Endothelial cell of umbilical vein (primary cell): ENCODE data around the gene LMO7. TPM values are rescaled to one million over a fixed set of nuclear protein-coding genes. Genes with fewer than 3 reads are reported as not detected.

Source experiments
- BruUV-seq: library from RNA; stranded (reverse); fragments of 400-500 nt; replicated peaks from 2 replicates; lab custom pipeline; 2021; lab: Mats Ljungman, UMichigan
- CTCF ChIA-PET: fragments of 300-600, 350-600 bp; sonication (Branson Sonifier 250); formaldehyde crosslinking; loops from one replicate; lab custom pipeline; 2021; ENCODE audit warnings: antibody characterized with exemption, inconsistent platforms; lab: Charles Lee
- POLR2A ChIA-PET: fragments of 300-600, 350-600 bp; sonication (Branson Sonifier 250); formaldehyde crosslinking; loops from one replicate; lab custom pipeline; 2021; ENCODE audit warnings: antibody characterized with exemption, inconsistent platforms; lab: Charles Lee
- DNase-seq: peaks from one replicate; pipeline ENCODE4 v3.0.0-alpha.2; 2011; ENCODE audit warnings: low read depth, low spot score
- FAIRE-seq: peaks from 2 replicates; lab custom pipeline; 2011; peaks lifted over from hg19 to GRCh38; lab: Jason Lieb, UNC
- H2AFZ ChIP-seq: 2 replicates; pipeline ENCODE4 v1.6.0; 2012; ENCODE audit warnings: low read depth, low read length, control low read depth, inconsistent platforms
- H3K27ac ChIP-seq: 2 replicates; pipeline ENCODE4 v1.5.1; 2011; ENCODE audit warnings: low read depth, mild to moderate bottlenecking, control low read depth, low read length, moderate library complexity; ENCODE audit not compliant: insufficient read depth
- H3K27me3 ChIP-seq, 2 experiments: 2 replicates each; pipeline versions ENCODE4 v1.6.0 to v1.6.1; 2011; ENCODE audit warnings: low read length in 2 of 2, mixed read lengths in 1 of 2; ENCODE audit not compliant: control insufficient read depth in 2 of 2, insufficient read depth in 2 of 2
- H3K36me3 ChIP-seq, 2 experiments: 2 replicates in 1 of 2; 3 replicates in 1 of 2; pipeline ENCODE4 v1.5.1; 2011; ENCODE audit warnings: low read length in 2 of 2, mild to moderate bottlenecking in 1 of 2, moderate library complexity in 1 of 2; ENCODE audit not compliant: control insufficient read depth in 2 of 2, insufficient read depth in 2 of 2; ENCODE audit errors: extremely low read depth in 1 of 2
- H3K4me1 ChIP-seq: 3 replicates; pipeline ENCODE4 v1.5.1; 2011; ENCODE audit warnings: mild to moderate bottlenecking, low read length; ENCODE audit not compliant: control insufficient read depth, insufficient read depth; ENCODE audit errors: extremely low read depth
- H3K4me2 ChIP-seq: 2 replicates; pipeline ENCODE4 v1.6.1; 2011; ENCODE audit warnings: low read length, control low read depth, mixed read lengths; ENCODE audit not compliant: insufficient read depth
- H3K4me3 ChIP-seq, 3 experiments: fragments of 200-600 bp in 1 of 3; sonication (generic), shearing (Covaris generic) in 1 of 3; replicated peaks in 1 of 3; 2 replicates each; pipeline ENCODE4 v1.5.1; 2011 to 2016; ENCODE audit warnings: control low read depth in 3 of 3, low read length in 3 of 3, mild to moderate bottlenecking in 2 of 3, inconsistent platforms in 1 of 3, low read depth in 1 of 3, moderate library complexity in 1 of 3; ENCODE audit not compliant: insufficient read depth in 1 of 3
- H3K79me2 ChIP-seq: 2 replicates; pipeline ENCODE4 v1.6.0; 2012; ENCODE audit warnings: low read length, inconsistent platforms; ENCODE audit not compliant: control insufficient read depth, insufficient read depth
- H3K9ac ChIP-seq: replicated peaks from 2 replicates; pipeline ENCODE3; 2011; ENCODE audit warnings: low read length, control low read depth; ENCODE audit not compliant: insufficient read depth; ENCODE audit errors: extremely low read depth
- H3K9me1 ChIP-seq: replicated peaks from 3 replicates; pipeline ENCODE4 v1.6.0; 2011; ENCODE audit warnings: mild to moderate bottlenecking, low read length; ENCODE audit not compliant: control insufficient read depth, insufficient read depth; ENCODE audit errors: extremely low read depth
- H3K9me3 ChIP-seq: replicated peaks from 2 replicates; pipeline ENCODE4 v1.5.1; 2012; ENCODE audit warnings: low read length, inconsistent platforms; ENCODE audit not compliant: control insufficient read depth, insufficient read depth
- H4K20me1 ChIP-seq: replicated peaks from 2 replicates; pipeline ENCODE3; 2011; ENCODE audit warnings: mild to moderate bottlenecking, low read length; ENCODE audit not compliant: control insufficient read depth, insufficient read depth; ENCODE audit errors: extremely low read depth
- EZH2 ChIP-seq: IDR thresholded peaks from 2 replicates; pipeline ENCODE4 v1.6.1; 2012; ENCODE audit warnings: borderline replicate concordance, low read depth, mild to moderate bottlenecking, moderate library complexity, low read length, inconsistent platforms; ENCODE audit not compliant: severe bottlenecking
- FOS ChIP-seq: IDR thresholded peaks from 2 replicates; pipeline ENCODE4 v1.6.1; 2011; ENCODE audit warnings: mild to moderate bottlenecking, low read length, moderate library complexity, borderline replicate concordance; ENCODE audit not compliant: insufficient read depth
- MYC ChIP-seq: IDR thresholded peaks from one replicate; pipeline ENCODE4 v1.6.1; 2011; ENCODE audit warnings: mild to moderate bottlenecking, low read depth, low read length
- POLR2A ChIP-seq: IDR thresholded peaks from 2 replicates; pipeline ENCODE4 v1.6.1; 2012; ENCODE audit warnings: low read depth, mild to moderate bottlenecking, control low read depth, low read length
- dilution Hi-C: fragments of 300-500 bp; cut with MboI; formaldehyde crosslinking; loops from one replicate; pipeline ENCODE4 v1.15.0; 2019; ENCODE audit warnings: low sequenced_read_pairs; ENCODE audit not compliant: extremely low pct_ligation_motif_present
- intact Hi-C: fragments of 100-400 bp; cut with micrococcal nuclease; formaldehyde crosslinking; loops from one replicate; pipeline ENCODE4 v1.10.0; 2022
- polyA plus RNA-seq, 4 experiments: library from polyadenylated mRNA; depleted of rRNA in 3 of 4; stranded (reverse) in 3 of 4; unstranded in 1 of 4; fragments of >200 nt; gene quantifications; 2 replicates each; pipeline versions ENCODE4 v1.2.1 to v1.2.3, GENCODE V29; 2011 to 2012; ENCODE audit warnings: missing spikeins in 1 of 4
- total RNA-seq: library from RNA; stranded (reverse); gene quantifications from 2 replicates; pipeline ENCODE4 v1.2.3, GENCODE V29; 2021
- TF ChIP-seq, protein P1 (sequence below): IDR thresholded peaks from 2 replicates; pipeline ENCODE4 v1.6.1; 2011; ENCODE audit not compliant: insufficient read depth, insufficient read length
- TF ChIP-seq, protein P2 (sequence below), 2 donors: IDR thresholded peaks; 1 replicate in 1 of 2; 2 replicates in 1 of 2; pipeline ENCODE4 v1.5.1; 2011; ENCODE audit warnings: low read length in 2 of 2, mild to moderate bottlenecking in 2 of 2, moderate library complexity in 2 of 2, control low read depth in 1 of 2, inconsistent platforms in 1 of 2, low read depth in 1 of 2; ENCODE audit not compliant: insufficient read depth in 1 of 2; ENCODE audit errors: extremely low read depth in 1 of 2

Gene LMO7
- total and polyA plus RNA-seq, 2 donors (not counting 3 experiments of a cell fraction or from before 2014, with no cell fraction given), result 10.5 to 21.1 TPM

DNA sequence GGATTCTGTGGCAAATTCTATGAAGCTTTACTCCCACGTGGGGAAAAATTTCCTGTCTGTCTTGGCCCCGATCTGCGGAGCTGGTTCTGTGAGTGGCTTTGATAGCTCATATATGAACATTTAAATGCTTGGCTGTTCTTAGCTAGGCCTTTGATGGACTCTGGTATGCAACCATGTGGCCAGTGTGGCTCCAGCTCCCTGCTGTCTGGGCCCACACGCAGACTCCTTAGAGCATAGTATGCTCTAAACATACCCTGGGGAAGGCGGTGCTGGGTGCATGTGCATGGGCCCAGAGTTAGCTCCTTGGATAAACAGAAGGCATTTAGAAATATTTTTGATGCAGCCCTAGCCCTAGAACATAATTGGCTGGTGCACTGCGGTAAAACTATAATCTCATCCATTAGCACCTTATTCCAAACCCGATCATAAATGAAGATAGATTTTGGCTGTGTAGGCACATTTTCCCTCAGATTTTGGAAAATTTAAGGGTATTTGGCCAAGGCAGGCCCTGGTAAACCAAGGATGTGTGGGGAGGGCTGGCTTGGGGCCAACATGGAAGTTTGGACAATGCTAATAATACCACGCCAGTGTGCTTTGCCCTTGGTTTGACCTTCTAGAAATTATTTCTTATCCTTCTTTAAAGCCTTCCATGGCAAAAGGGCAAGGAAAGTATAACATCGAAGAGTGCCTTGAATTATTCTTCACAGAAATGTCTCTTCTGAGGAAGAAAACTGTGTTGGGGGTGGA is 153.5 kb downstream of the LMO7 start:
- ChIA-PET CTCF (interaction anchor here (2.8 kb wide), 1 partner anchor 93 kb away, joined by 13 read pairs; no protein-coding TSS in a partner anchor), POLR2A (no interaction called here)
- no peak overlapping the region for H3K4me3 ChIP-seq
- no peak overlapping the region for H3K27ac ChIP-seq
- intact Hi-C loops (no loop called here), dilution Hi-C loops (no loop called here)
- TF ChIP-seq EZH2 (no peak), MYC (no peak), POLR2A (no peak), FOS (no peak)
- TF ChIP-seq, protein P1, sequence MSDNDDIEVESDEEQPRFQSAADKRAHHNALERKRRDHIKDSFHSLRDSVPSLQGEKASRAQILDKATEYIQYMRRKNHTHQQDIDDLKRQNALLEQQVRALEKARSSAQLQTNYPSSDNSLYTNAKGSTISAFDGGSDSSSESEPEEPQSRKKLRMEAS, result no peak
- TF ChIP-seq, protein P2, sequence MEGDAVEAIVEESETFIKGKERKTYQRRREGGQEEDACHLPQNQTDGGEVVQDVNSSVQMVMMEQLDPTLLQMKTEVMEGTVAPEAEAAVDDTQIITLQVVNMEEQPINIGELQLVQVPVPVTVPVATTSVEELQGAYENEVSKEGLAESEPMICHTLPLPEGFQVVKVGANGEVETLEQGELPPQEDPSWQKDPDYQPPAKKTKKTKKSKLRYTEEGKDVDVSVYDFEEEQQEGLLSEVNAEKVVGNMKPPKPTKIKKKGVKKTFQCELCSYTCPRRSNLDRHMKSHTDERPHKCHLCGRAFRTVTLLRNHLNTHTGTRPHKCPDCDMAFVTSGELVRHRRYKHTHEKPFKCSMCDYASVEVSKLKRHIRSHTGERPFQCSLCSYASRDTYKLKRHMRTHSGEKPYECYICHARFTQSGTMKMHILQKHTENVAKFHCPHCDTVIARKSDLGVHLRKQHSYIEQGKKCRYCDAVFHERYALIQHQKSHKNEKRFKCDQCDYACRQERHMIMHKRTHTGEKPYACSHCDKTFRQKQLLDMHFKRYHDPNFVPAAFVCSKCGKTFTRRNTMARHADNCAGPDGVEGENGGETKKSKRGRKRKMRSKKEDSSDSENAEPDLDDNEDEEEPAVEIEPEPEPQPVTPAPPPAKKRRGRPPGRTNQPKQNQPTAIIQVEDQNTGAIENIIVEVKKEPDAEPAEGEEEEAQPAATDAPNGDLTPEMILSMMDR (IDR thresholded peaks at IDR 0.05; ENCODE audit: extremely low read depth in 1 of 2, insufficient read depth in 1 of 2, low read depth in 1 of 2, low read length in 2 of 2), result no peak
- no peaks in the 10 kb centered on the region for H3K9me1 ChIP-seq
- peaks cover 21% of the 10 kb centered on the region for H3K4me1 ChIP-seq
- DNase-seq (peak; percentile 12), FAIRE-seq (no peak)
- H3K9me3 ChIP-seq, result no peaks in the 10 kb centered on the region
- H3K4me2 ChIP-seq, result no peak overlapping the region
- H3K27me3 ChIP-seq, result no peaks in the 10 kb centered on the region
- no peak overlapping the region for H3K9ac ChIP-seq
- H3K36me3 ChIP-seq, result no peaks in the 10 kb centered on the region
- no peaks in the 10 kb centered on the region for H3K79me2 ChIP-seq
- no peaks in the 10 kb centered on the region for H4K20me1 ChIP-seq
- no TSS peak for BruUV-seq
- no peak overlapping the region for H2AFZ ChIP-seq
